GM12878 (cell line): Measurements from ENCODE around the gene NXPE4. TPM values are rescaled to one million over a fixed set of nuclear protein-coding genes. Genes with fewer than 3 reads are reported as not detected.

Experiments
- BCL3 ChIP-seq: IDR thresholded peaks from 2 replicates; pipeline ENCODE4 v1.6.1; 2011; ENCODE audit warnings: borderline replicate concordance, low read depth, mild to moderate bottlenecking, moderate library complexity, low read length; ENCODE audit not compliant: insufficient read depth, poor library complexity, severe bottlenecking
- BHLHE40 ChIP-seq, 2 experiments: fragments of 450-650 bp in 1 of 2; IDR thresholded peaks; 2 replicates each; pipeline ENCODE4 v1.6.1; 2011 to 2017; ENCODE audit warnings: low read depth in 2 of 2, borderline replicate concordance in 1 of 2, improper control_type of control experiment in 1 of 2, low read length in 1 of 2, mild to moderate bottlenecking in 1 of 2
- CREB1 ChIP-seq: IDR thresholded peaks from 2 replicates; pipeline ENCODE4 v1.6.1; 2012; ENCODE audit warnings: low read depth, mild to moderate bottlenecking, inconsistent platforms
- NBN ChIP-seq: fragments of 450-650 bp; IDR thresholded peaks from 2 replicates; pipeline ENCODE4 v1.6.1; 2016
- NFIC ChIP-seq: IDR thresholded peaks from 2 replicates; pipeline ENCODE4 v1.6.1; 2012; ENCODE audit warnings: low read depth, mild to moderate bottlenecking, inconsistent platforms, low read length, moderate library complexity
- NR2C1 ChIP-seq: fragments of 450-650 bp; IDR thresholded peaks from 2 replicates; pipeline ENCODE4 v1.6.1; 2017; ENCODE audit warnings: antibody characterized with exemption, mild to moderate bottlenecking, moderate library complexity
- NRF1 ChIP-seq: conservative IDR thresholded peaks from 2 replicates; pipeline ENCODE4 v1.6.1; 2011; ENCODE audit warnings: mild to moderate bottlenecking, low read depth, low read length, improper control_type of control experiment
- PAX5 ChIP-seq: IDR thresholded peaks from 2 replicates; pipeline ENCODE4 v1.6.1; 2011; ENCODE audit warnings: low read depth, low read length, borderline replicate concordance
- PAX8 ChIP-seq: fragments of 450-650 bp; IDR thresholded peaks from 2 replicates; pipeline ENCODE4 v1.6.1; 2017; ENCODE audit warnings: mild to moderate bottlenecking, moderate library complexity
- PKNOX1 ChIP-seq: fragments of 450-650 bp; IDR thresholded peaks from 2 replicates; pipeline ENCODE4 v1.6.1; 2016; ENCODE audit warnings: mild to moderate bottlenecking
- POLR2AphosphoS2 ChIP-seq: IDR thresholded peaks from 2 replicates; pipeline ENCODE4 v1.6.1; 2011; ENCODE audit warnings: low read depth, mild to moderate bottlenecking, low read length, improper control_type of control experiment, moderate library complexity
- RAD21 ChIP-seq: IDR thresholded peaks from 2 replicates; pipeline ENCODE4 v1.6.1; 2011; ENCODE audit warnings: mild to moderate bottlenecking, low read depth, low read length, moderate library complexity; ENCODE audit not compliant: insufficient read depth
- RELA ChIP-seq: fragments of 450-650 bp; IDR thresholded peaks from 2 replicates; pipeline ENCODE4 v1.8.0; 2014; ENCODE audit warnings: borderline replicate concordance; ENCODE audit not compliant: partially characterized antibody
- ZNF207 ChIP-seq: fragments of 450-650 bp; IDR thresholded peaks from 2 replicates; pipeline ENCODE4 v1.6.1; 2014; ENCODE audit warnings: antibody characterized with exemption, mild to moderate bottlenecking, borderline replicate concordance
- polyA plus RNA-seq, 11 experiments: library from polyadenylated mRNA; depleted of rRNA in 4 of 11; unstranded in 6 of 11; stranded (reverse) in 5 of 11; fragments of >200 nt; fragmentation: Nextera tagmentation in 4 of 11; fragmentation: Illumina TruSeq in 1 of 11; extraction: Ambion mirVana in 4 of 11; extraction: Trizol in 1 of 11; gene quantifications; 1 replicate in 1 of 11; 2 replicates in 10 of 11; pipeline versions ENCODE4 v1.2.1 to v1.2.3, GENCODE V29; 2011 to 2016; ENCODE audit warnings: inconsistent platforms in 2 of 11, missing spikeins in 2 of 11, low read depth in 1 of 11
- total RNA-seq, 4 experiments: library from RNA; depleted of rRNA in 3 of 4; stranded (reverse); fragments of >200 nt in 3 of 4; fragmentation: Illumina TruSeq in 1 of 4; extraction: Trizol in 1 of 4; gene quantifications; 2 replicates each; pipeline versions ENCODE4 v1.2.1 to v1.2.3, GENCODE V29; 2013 to 2021
- TF ChIP-seq, protein P1 (sequence below): fragments of 450-650 bp; IDR thresholded peaks from 2 replicates; pipeline ENCODE4 v1.6.1; 2018; ENCODE audit warnings: borderline replicate concordance, mild to moderate bottlenecking; ENCODE audit not compliant: partially characterized antibody
- TF ChIP-seq, protein P2 (sequence below): fragments of 450-650 bp; IDR thresholded peaks from 2 replicates; pipeline ENCODE4 v1.6.1; 2018; ENCODE audit warnings: mild to moderate bottlenecking, low read depth, moderate library complexity; ENCODE audit not compliant: partially characterized antibody
- TF ChIP-seq, protein P3 (sequence below): IDR thresholded peaks from 2 replicates; pipeline ENCODE4 v1.6.1; 2012; ENCODE audit warnings: improper control_type of control experiment, low read depth, low read length; ENCODE audit not compliant: insufficient replicate concordance

NXPE4 gene
- total and polyA plus RNA-seq, 10 of the 15 experiments (the other 5 are each of a cell fraction or from before 2014, with no cell fraction given) = not detected

DNA sequence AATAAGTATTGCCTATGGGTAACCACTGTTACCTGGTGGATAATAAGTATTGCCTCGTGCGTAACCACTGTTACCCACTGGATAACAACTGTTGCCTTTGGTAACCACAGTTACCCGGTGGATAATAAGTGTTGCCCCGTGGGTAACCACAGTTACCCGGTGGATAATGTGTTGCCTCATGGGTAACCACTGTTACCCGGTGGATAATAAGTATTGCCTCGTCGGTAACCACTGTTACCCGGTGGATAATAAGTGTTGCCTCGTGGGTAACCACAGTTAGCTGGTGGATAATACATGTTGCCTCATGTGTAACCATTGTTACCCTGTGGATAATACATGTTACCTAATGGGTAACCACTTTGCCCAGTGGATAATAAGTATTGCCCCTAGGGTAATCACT is 9.8 kb upstream of the NXPE4 start (continued):
- TF ChIP-seq PAX8 (no peak), NR2C1 (no peak), NBN (no peak), BCL3 (no peak), NFIC (0 out of 2 replicates have a peak, but pooled peaks have one; percentile 10), BHLHE40 (IDR thresholded peaks at IDR 0.05; ENCODE audit: borderline replicate concordance in 1 of 2, low read depth in 2 of 2, low read length in 1 of 2) (no peak), RAD21 (no peak), NRF1 (no peak), ZNF207 (no peak), PKNOX1 (no peak), RELA (no peak), PAX5 (peak; percentile 1; the same call in 1 of the 2 replicates), POLR2AphosphoS2 (no peak), CREB1 (no peak)
- TF ChIP-seq, protein P1, sequence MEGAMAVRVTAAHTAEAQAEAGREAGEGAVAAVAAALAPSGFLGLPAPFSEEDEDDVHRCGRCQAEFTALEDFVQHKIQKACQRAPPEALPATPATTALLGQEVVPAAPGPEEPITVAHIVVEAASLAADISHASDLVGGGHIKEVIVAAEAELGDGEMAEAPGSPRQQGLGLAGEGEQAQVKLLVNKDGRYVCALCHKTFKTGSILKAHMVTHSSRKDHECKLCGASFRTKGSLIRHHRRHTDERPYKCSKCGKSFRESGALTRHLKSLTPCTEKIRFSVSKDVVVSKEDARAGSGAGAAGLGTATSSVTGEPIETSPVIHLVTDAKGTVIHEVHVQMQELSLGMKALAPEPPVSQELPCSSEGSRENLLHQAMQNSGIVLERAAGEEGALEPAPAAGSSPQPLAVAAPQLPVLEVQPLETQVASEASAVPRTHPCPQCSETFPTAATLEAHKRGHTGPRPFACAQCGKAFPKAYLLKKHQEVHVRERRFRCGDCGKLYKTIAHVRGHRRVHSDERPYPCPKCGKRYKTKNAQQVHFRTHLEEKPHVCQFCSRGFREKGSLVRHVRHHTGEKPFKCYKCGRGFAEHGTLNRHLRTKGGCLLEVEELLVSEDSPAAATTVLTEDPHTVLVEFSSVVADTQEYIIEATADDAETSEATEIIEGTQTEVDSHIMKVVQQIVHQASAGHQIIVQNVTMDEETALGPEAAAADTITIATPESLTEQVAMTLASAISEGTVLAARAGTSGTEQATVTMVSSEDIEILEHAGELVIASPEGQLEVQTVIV = no peak
- TF ChIP-seq, protein P2, sequence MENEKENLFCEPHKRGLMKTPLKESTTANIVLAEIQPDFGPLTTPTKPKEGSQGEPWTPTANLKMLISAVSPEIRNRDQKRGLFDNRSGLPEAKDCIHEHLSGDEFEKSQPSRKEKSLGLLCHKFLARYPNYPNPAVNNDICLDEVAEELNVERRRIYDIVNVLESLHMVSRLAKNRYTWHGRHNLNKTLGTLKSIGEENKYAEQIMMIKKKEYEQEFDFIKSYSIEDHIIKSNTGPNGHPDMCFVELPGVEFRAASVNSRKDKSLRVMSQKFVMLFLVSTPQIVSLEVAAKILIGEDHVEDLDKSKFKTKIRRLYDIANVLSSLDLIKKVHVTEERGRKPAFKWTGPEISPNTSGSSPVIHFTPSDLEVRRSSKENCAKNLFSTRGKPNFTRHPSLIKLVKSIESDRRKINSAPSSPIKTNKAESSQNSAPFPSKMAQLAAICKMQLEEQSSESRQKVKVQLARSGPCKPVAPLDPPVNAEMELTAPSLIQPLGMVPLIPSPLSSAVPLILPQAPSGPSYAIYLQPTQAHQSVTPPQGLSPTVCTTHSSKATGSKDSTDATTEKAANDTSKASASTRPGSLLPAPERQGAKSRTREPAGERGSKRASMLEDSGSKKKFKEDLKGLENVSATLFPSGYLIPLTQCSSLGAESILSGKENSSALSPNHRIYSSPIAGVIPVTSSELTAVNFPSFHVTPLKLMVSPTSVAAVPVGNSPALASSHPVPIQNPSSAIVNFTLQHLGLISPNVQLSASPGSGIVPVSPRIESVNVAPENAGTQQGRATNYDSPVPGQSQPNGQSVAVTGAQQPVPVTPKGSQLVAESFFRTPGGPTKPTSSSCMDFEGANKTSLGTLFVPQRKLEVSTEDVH = no peak
- TF ChIP-seq, protein P3, sequence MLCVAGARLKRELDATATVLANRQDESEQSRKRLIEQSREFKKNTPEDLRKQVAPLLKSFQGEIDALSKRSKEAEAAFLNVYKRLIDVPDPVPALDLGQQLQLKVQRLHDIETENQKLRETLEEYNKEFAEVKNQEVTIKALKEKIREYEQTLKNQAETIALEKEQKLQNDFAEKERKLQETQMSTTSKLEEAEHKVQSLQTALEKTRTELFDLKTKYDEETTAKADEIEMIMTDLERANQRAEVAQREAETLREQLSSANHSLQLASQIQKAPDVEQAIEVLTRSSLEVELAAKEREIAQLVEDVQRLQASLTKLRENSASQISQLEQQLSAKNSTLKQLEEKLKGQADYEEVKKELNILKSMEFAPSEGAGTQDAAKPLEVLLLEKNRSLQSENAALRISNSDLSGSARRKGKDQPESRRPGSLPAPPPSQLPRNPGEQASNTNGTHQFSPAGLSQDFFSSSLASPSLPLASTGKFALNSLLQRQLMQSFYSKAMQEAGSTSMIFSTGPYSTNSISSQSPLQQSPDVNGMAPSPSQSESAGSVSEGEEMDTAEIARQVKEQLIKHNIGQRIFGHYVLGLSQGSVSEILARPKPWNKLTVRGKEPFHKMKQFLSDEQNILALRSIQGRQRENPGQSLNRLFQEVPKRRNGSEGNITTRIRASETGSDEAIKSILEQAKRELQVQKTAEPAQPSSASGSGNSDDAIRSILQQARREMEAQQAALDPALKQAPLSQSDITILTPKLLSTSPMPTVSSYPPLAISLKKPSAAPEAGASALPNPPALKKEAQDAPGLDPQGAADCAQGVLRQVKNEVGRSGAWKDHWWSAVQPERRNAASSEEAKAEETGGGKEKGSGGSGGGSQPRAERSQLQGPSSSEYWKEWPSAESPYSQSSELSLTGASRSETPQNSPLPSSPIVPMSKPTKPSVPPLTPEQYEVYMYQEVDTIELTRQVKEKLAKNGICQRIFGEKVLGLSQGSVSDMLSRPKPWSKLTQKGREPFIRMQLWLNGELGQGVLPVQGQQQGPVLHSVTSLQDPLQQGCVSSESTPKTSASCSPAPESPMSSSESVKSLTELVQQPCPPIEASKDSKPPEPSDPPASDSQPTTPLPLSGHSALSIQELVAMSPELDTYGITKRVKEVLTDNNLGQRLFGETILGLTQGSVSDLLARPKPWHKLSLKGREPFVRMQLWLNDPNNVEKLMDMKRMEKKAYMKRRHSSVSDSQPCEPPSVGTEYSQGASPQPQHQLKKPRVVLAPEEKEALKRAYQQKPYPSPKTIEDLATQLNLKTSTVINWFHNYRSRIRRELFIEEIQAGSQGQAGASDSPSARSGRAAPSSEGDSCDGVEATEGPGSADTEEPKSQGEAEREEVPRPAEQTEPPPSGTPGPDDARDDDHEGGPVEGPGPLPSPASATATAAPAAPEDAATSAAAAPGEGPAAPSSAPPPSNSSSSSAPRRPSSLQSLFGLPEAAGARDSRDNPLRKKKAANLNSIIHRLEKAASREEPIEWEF = no peak
